Stomach smooth muscle (tissue), 2 donors: Measurements from ENCODE around the gene ARHGAP29.

Experiments
- H3K27ac ChIP-seq: one replicate; pipeline ENCODE4 v1.7.0; 2013; ENCODE audit warnings: mild to moderate bottlenecking, low read length, inconsistent platforms
- H3K27me3 ChIP-seq, 2 donors: one replicate each; pipeline ENCODE4 v1.7.0; 2013; ENCODE audit warnings: low read length in 2 of 2; ENCODE audit not compliant: insufficient read depth in 2 of 2, control insufficient read depth in 1 of 2
- H3K36me3 ChIP-seq, 2 donors: one replicate each; pipeline ENCODE4 v1.7.0; 2013; ENCODE audit warnings: low read length in 2 of 2; ENCODE audit not compliant: control insufficient read depth in 2 of 2, insufficient read depth in 2 of 2
- H3K4me1 ChIP-seq: one replicate; pipeline ENCODE4 v1.7.0; 2013; ENCODE audit warnings: low read length; ENCODE audit not compliant: control insufficient read depth, insufficient read depth
- H3K4me3 ChIP-seq, 2 donors: one replicate each; pipeline ENCODE4 v1.7.0; 2013; ENCODE audit warnings: low read length in 2 of 2
- H3K9ac ChIP-seq, 2 donors: one replicate each; pipeline ENCODE4 v1.7.0; 2013; ENCODE audit warnings: low read length in 2 of 2, mild to moderate bottlenecking in 1 of 2
- H3K9me3 ChIP-seq, 2 donors: one replicate each; pipeline ENCODE4 v1.7.0; 2013; ENCODE audit warnings: low read length in 2 of 2; ENCODE audit not compliant: control insufficient read depth in 2 of 2
- donor health status: healthy.
- donor health status: Pancreatic carcinoma.

The ARHGAP29 gene

GRCh38 chr1:94124538-94124937 lies 112.8 kb downstream of the ARHGAP29 start:
- H3K27ac ChIP-seq: no peak overlapping the region
- no peaks in the 10 kb centered on the region for H3K36me3 ChIP-seq
- H3K4me3 ChIP-seq: no peak overlapping the region

DNA sequence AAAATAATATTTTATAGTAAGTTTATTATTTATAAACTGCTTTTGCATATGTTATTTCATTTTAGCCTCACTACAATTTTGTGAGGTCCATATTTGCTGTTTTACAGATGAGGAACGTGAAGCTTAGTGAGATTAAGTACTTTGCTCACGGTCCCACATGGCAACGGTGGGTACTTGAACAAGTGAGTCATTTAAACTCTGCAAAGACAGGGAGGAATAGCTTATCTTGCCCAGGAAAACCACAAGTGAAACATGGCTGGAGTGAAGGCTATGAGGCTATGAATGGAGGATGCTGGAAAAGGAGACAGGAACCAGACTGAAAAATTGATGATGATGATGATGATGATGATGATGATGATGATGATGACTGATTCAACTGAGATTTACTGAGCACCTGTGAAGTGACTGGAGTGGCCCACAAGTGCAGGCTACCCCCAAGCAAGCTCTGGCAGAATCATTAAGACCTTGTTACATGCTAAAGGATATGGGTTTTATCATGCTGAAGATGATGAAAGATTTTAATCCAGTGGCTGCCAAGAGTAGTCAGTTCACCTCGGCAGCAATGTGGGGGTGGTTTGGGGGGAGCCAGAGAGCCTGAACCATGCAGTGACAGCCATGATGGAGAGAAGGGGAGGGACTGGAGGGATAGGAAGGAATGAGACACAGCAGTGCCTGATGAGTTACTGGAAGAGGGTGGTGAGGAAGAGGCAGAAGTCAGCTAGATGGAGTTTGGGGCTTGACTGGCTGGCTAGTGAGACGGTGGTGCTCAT lies 115.0 kb downstream of the ARHGAP29 start:
- Histone ChIP-seq H3K9ac (no peak overlapping the region), H3K27me3 (peaks cover 0 to 3% of the 10 kb centered on the region in 2 donors), H3K4me3 (no peak overlapping the region), H3K36me3 (no peaks in the 10 kb centered on the region), H3K27ac (no peak overlapping the region), H3K4me1 (no peaks in the 10 kb centered on the region), H3K9me3 (no peaks in the 10 kb centered on the region)

More at GRCh38 chr1:94124538-94124937, 112.8 kb downstream of the ARHGAP29 start:
- H3K9me3 ChIP-seq: no peaks in the 10 kb centered on the region
- H3K4me1 ChIP-seq: no peaks in the 10 kb centered on the region
- H3K9ac ChIP-seq: no peak overlapping the region
- no peaks in the 10 kb centered on the region for H3K27me3 ChIP-seq
